Parathyroid adenoma (tissue), 2 donors: ENCODE results near the gene GLI3.

Source experiments
- H2AFZ ChIP-seq: fragments of 300-600 bp; sonication (generic); one replicate; pipeline ENCODE4 v1.7.0; 2017; ENCODE audit warnings: antibody characterized with exemption, mild to moderate bottlenecking
- H3K27ac ChIP-seq: fragments of 300-600 bp; sonication (generic); one replicate; pipeline ENCODE4 v1.7.0; 2017
- H3K27me3 ChIP-seq: fragments of 300-600 bp; sonication (generic); one replicate; pipeline ENCODE4 v1.7.0; 2017; ENCODE audit warnings: low read length; ENCODE audit not compliant: control insufficient read depth, insufficient read depth
- H3K36me3 ChIP-seq: fragments of 300-600 bp; sonication (generic); one replicate; pipeline ENCODE4 v1.7.0; 2017; ENCODE audit warnings: low read length; ENCODE audit not compliant: control insufficient read depth, insufficient read depth
- H3K4me1 ChIP-seq: fragments of 300-600 bp; sonication (generic); one replicate; pipeline ENCODE4 v1.7.0; 2017; ENCODE audit warnings: control low read depth
- H3K4me2 ChIP-seq: fragments of 300-600 bp; sonication (generic); one replicate; pipeline ENCODE4 v1.7.0; 2017; ENCODE audit warnings: low read length
- H3K4me3 ChIP-seq: fragments of 300-600 bp; sonication (generic); one replicate; pipeline ENCODE4 v1.7.0; 2017; ENCODE audit warnings: low read depth, low read length
- H3K79me2 ChIP-seq: fragments of 300-600 bp; sonication (generic); one replicate; pipeline ENCODE4 v1.7.0; 2017; ENCODE audit warnings: control low read depth
- H3K9ac ChIP-seq: fragments of 300-600 bp; sonication (generic); one replicate; pipeline ENCODE4 v1.7.0; 2017; ENCODE audit warnings: mild to moderate bottlenecking
- H3K9me3 ChIP-seq: fragments of 300-600 bp; sonication (generic); one replicate; pipeline ENCODE4 v1.7.0; 2017; ENCODE audit warnings: low read length; ENCODE audit not compliant: control insufficient read depth
- CTCF ChIP-seq: fragments of 300-600 bp; sonication (generic); IDR thresholded peaks from one replicate; pipeline ENCODE4 v1.7.0; 2017; ENCODE audit warnings: antibody characterized with exemption, mild to moderate bottlenecking
- donor health status: primary hyperparathyroidism.

The GLI3 gene

GRCh38 chr7:42174391-42174912 is 62.6 kb downstream of the GLI3 start:
- Histone ChIP-seq H3K4me2 (no peak overlapping the region), H3K9ac (no peak overlapping the region), H3K9me3 (no peaks in the 10 kb centered on the region), H3K79me2 (no peaks in the 10 kb centered on the region), H2AFZ (no peak overlapping the region), H3K4me1 (no peaks in the 10 kb centered on the region), H3K4me3 (no peak overlapping the region), H3K27ac (no peak overlapping the region), H3K27me3 (no peaks in the 10 kb centered on the region), H3K36me3 (no peaks in the 10 kb centered on the region)
- TF ChIP-seq CTCF = no peak

GRCh38 chr7:42170724-42171123 is 66.3 kb downstream of the GLI3 start:
- no peak for TF ChIP-seq CTCF
- Histone ChIP-seq H3K4me1 (no peaks in the 10 kb centered on the region), H3K4me3 (no peak overlapping the region), H3K9me3 (no peaks in the 10 kb centered on the region), H3K4me2 (no peak overlapping the region), H2AFZ (no peak overlapping the region), H3K36me3 (no peaks in the 10 kb centered on the region), H3K9ac (no peak overlapping the region), H3K27ac (no peak overlapping the region), H3K79me2 (no peaks in the 10 kb centered on the region), H3K27me3 (no peaks in the 10 kb centered on the region)

- no peak overlapping the region for H3K9ac ChIP-seq
- H3K4me1 ChIP-seq = no peaks in the 10 kb centered on the region
- no peak overlapping the region for H3K4me2 ChIP-seq
- H3K27ac ChIP-seq = no peak overlapping the region
- no peaks in the 10 kb centered on the region for H3K9me3 ChIP-seq
- no peak overlapping the region for H2AFZ ChIP-seq
- no peaks in the 10 kb centered on the region for H3K79me2 ChIP-seq
- H3K27me3 ChIP-seq = no peaks in the 10 kb centered on the region
- TF ChIP-seq CTCF = no peak
- H3K4me3 ChIP-seq = no peak overlapping the region
- no peaks in the 10 kb centered on the region for H3K36me3 ChIP-seq
These were observed 68.5 kb downstream of the GLI3 start for GRCh38 chr7:42168512-42168911.

- Histone ChIP-seq H3K79me2 (no peaks in the 10 kb centered on the region), H3K4me3 (no peak overlapping the region), H3K4me2 (no peak overlapping the region), H2AFZ (no peak overlapping the region), H3K9me3 (no peaks in the 10 kb centered on the region), H3K36me3 (no peaks in the 10 kb centered on the region), H3K27me3 (no peaks in the 10 kb centered on the region), H3K9ac (no peak overlapping the region), H3K4me1 (no peaks in the 10 kb centered on the region), H3K27ac (no peak overlapping the region)
- no peak for TF ChIP-seq CTCF
These were observed 69.3 kb downstream of the GLI3 start for GRCh38 chr7:42167631-42168236.

GRCh38 chr7:42167206-42167605 is 69.8 kb downstream of the GLI3 start:
- no peak overlapping the region for H3K4me3 ChIP-seq
- H3K79me2 ChIP-seq = no peaks in the 10 kb centered on the region
- no peaks in the 10 kb centered on the region for H3K27me3 ChIP-seq
- no peak for TF ChIP-seq CTCF
- H3K36me3 ChIP-seq = no peaks in the 10 kb centered on the region
- no peak overlapping the region for H3K4me2 ChIP-seq
- H3K9ac ChIP-seq = no peak overlapping the region
- no peak overlapping the region for H2AFZ ChIP-seq
- no peaks in the 10 kb centered on the region for H3K9me3 ChIP-seq
- no peaks in the 10 kb centered on the region for H3K4me1 ChIP-seq
- no peak overlapping the region for H3K27ac ChIP-seq
